GM23338 (cell line): ENCODE results near the gene HNF1B.

Experiments
- CREB1 ChIP-seq: fragments of 250-450 bp; sonication (Bioruptor Pico); IDR thresholded peaks from 2 replicates; pipeline ENCODE4 v1.5.0; 2020; ENCODE audit warnings: low read depth, mild to moderate bottlenecking, moderate library complexity
- EZH2 ChIP-seq: fragments of 200-600 bp; sonication (generic); IDR thresholded peaks from one replicate; pipeline ENCODE4 v1.8.0; 2017; ENCODE audit warnings: antibody characterized with exemption, mild to moderate bottlenecking, low read depth; ENCODE audit not compliant: unreplicated experiment
- EZH2phosphoT487 ChIP-seq: fragments of 200-600 bp; sonication (generic); IDR thresholded peaks from one replicate; pipeline ENCODE4 v1.8.1; 2018; ENCODE audit warnings: antibody characterized with exemption; ENCODE audit not compliant: unreplicated experiment
- JUNB ChIP-seq: IDR thresholded peaks from one replicate; pipeline ENCODE4 v1.6.1; 2016; ENCODE audit warnings: antibody characterized with exemption; ENCODE audit not compliant: unreplicated experiment
- POLR2AphosphoS5 ChIP-seq: IDR thresholded peaks from 2 replicates; pipeline ENCODE4 v1.6.1; 2016; ENCODE audit warnings: antibody characterized with exemption, low read depth
- ZNF114 ChIP-seq: fragments of 250-450 bp; sonication (Bioruptor Pico); IDR thresholded peaks from 2 replicates; pipeline ENCODE4 v1.5.0; 2020; ENCODE audit warnings: mild to moderate bottlenecking, moderate library complexity
- TF ChIP-seq, protein P1 (sequence below), 2 experiments: fragments of 200-600 bp in 1 of 2; sonication (generic) in 1 of 2; conservative IDR thresholded peaks; 2 replicates each; pipeline versions ENCODE4 v1.5.1 to v1.6.1; 2016 to 2017; ENCODE audit warnings: antibody characterized with exemption in 2 of 2, low read depth in 2 of 2, mild to moderate bottlenecking in 2 of 2, moderate library complexity in 1 of 2
- TF ChIP-seq, protein P2 (sequence below): IDR thresholded peaks from one replicate; pipeline ENCODE4 v1.6.1; 2018; ENCODE audit warnings: antibody characterized with exemption; ENCODE audit not compliant: unreplicated experiment

DNA sequence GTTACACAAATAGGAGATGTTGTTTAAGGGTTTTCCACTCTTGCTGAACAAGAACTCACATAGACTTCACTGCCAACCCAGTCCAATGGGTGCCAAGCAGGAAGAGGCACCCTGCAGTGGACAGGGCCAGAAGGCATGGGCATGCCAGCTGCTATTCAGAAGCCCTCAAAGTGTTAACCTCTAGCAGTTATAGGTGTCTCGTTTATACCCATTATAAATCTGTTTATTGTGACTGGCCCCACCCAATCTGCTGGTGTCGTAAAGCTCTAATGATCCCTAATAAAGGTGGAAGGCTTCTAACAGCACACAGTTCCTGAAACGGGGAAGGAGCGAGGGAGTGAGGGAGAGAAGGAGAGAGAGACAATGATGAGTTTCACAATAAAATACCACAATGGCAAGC is 23.9 kb downstream of the HNF1B start:
- no peak for TF ChIP-seq EZH2
- TF ChIP-seq, protein P1, sequence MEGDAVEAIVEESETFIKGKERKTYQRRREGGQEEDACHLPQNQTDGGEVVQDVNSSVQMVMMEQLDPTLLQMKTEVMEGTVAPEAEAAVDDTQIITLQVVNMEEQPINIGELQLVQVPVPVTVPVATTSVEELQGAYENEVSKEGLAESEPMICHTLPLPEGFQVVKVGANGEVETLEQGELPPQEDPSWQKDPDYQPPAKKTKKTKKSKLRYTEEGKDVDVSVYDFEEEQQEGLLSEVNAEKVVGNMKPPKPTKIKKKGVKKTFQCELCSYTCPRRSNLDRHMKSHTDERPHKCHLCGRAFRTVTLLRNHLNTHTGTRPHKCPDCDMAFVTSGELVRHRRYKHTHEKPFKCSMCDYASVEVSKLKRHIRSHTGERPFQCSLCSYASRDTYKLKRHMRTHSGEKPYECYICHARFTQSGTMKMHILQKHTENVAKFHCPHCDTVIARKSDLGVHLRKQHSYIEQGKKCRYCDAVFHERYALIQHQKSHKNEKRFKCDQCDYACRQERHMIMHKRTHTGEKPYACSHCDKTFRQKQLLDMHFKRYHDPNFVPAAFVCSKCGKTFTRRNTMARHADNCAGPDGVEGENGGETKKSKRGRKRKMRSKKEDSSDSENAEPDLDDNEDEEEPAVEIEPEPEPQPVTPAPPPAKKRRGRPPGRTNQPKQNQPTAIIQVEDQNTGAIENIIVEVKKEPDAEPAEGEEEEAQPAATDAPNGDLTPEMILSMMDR (conservative IDR thresholded peaks at IDR 0.05; ENCODE audit: low read depth in 2 of 2) = no peak
- no peak for TF ChIP-seq EZH2phosphoT487
- TF ChIP-seq, protein P2, sequence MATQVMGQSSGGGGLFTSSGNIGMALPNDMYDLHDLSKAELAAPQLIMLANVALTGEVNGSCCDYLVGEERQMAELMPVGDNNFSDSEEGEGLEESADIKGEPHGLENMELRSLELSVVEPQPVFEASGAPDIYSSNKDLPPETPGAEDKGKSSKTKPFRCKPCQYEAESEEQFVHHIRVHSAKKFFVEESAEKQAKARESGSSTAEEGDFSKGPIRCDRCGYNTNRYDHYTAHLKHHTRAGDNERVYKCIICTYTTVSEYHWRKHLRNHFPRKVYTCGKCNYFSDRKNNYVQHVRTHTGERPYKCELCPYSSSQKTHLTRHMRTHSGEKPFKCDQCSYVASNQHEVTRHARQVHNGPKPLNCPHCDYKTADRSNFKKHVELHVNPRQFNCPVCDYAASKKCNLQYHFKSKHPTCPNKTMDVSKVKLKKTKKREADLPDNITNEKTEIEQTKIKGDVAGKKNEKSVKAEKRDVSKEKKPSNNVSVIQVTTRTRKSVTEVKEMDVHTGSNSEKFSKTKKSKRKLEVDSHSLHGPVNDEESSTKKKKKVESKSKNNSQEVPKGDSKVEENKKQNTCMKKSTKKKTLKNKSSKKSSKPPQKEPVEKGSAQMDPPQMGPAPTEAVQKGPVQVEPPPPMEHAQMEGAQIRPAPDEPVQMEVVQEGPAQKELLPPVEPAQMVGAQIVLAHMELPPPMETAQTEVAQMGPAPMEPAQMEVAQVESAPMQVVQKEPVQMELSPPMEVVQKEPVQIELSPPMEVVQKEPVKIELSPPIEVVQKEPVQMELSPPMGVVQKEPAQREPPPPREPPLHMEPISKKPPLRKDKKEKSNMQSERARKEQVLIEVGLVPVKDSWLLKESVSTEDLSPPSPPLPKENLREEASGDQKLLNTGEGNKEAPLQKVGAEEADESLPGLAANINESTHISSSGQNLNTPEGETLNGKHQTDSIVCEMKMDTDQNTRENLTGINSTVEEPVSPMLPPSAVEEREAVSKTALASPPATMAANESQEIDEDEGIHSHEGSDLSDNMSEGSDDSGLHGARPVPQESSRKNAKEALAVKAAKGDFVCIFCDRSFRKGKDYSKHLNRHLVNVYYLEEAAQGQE = no peak
- no peak for TF ChIP-seq POLR2AphosphoS5
- TF ChIP-seq JUNB = no peak
- no peak for TF ChIP-seq ZNF114 (CRISPR knock-in tag)
- TF ChIP-seq CREB1 (CRISPR knock-in tag) = no peak
